ENCODE data around the gene MYRFL.

DNA sequence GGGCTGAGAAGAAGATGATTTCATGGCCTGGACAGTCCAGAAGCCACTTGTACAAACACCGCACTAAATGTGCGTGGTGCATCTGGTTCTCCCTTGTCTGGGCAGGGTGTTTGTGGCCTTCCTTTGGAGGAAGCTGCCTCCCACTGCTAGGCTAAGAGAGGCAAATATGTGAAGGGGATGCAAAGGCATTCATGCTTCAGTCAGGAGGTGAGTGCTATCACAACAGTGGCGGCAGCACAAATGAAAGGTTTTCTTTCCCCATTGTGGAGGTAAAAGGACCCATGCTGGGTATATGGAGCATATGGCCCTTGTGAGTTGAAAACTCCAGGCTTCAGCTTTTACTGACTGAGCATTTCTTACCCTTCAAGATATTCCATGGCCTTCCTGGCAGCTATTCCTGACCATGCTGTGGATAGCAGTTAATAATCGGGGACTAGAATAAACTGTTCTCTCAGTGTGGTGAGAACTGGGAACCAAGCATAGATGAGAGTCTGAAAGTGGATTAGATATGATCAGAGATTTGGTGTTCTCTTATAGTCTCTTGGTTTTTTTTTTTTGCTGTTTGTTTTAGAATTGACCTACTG is 69.9 kb downstream of the MYRFL start:
- TF ChIP-seq, protein P1, sequence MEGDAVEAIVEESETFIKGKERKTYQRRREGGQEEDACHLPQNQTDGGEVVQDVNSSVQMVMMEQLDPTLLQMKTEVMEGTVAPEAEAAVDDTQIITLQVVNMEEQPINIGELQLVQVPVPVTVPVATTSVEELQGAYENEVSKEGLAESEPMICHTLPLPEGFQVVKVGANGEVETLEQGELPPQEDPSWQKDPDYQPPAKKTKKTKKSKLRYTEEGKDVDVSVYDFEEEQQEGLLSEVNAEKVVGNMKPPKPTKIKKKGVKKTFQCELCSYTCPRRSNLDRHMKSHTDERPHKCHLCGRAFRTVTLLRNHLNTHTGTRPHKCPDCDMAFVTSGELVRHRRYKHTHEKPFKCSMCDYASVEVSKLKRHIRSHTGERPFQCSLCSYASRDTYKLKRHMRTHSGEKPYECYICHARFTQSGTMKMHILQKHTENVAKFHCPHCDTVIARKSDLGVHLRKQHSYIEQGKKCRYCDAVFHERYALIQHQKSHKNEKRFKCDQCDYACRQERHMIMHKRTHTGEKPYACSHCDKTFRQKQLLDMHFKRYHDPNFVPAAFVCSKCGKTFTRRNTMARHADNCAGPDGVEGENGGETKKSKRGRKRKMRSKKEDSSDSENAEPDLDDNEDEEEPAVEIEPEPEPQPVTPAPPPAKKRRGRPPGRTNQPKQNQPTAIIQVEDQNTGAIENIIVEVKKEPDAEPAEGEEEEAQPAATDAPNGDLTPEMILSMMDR (IDR thresholded peaks at IDR 0.05): no peak
- no peak for TF ChIP-seq POLR2AphosphoS5 (IDR thresholded peaks at IDR 0.05)
- TF ChIP-seq POLR2A (IDR thresholded peaks at IDR 0.05): no peak
